HepG2 (cell line): ENCODE measurements around the gene JPH3. TPM values are rescaled to one million over a fixed set of nuclear protein-coding genes. Genes with fewer than 3 reads are reported as not detected.

Experiments
- ATAC-seq: fragments of 200-7000 bp; cut with Tn5 transposase; 3 replicates; pipeline ENCODE4 v1.9.1; 2020; ENCODE audit warnings: mild to moderate bottlenecking, moderate library complexity
- BruUV-seq: library from RNA; stranded (reverse); fragments of 400-500 nt; replicated peaks from 2 replicates; lab custom pipeline; 2021; lab: Mats Ljungman, UMichigan
- CTCF ChIA-PET: fragments of 300-600 bp; formaldehyde crosslinking; extraction: SDS; loops from one replicate; lab custom pipeline; 2021; ENCODE audit warnings: low total read pairs, inconsistent platforms, low intra/inter-chr PET ratio; lab: Yijun Ruan, JAX
- POLR2A ChIA-PET: fragments of 350-600 bp; sonication (Branson Sonifier 250); formaldehyde crosslinking; loops from one replicate; lab custom pipeline; 2020; ENCODE audit warnings: antibody characterized with exemption, inconsistent platforms; lab: Yijun Ruan, JAX
- DNase-seq: peaks from one replicate; pipeline ENCODE4 v3.0.0-alpha.2; 2015; ENCODE audit warnings: low spot score
- FAIRE-seq: peaks from 3 replicates; lab custom pipeline; 2011; peaks lifted over from hg19 to GRCh38; lab: Jason Lieb, UNC
- H2AFZ ChIP-seq: one replicate; pipeline ENCODE4 v1.6.1; 2011; ENCODE audit warnings: low read length, inconsistent platforms
- H3K27ac ChIP-seq: fragments of 300-600 bp; 3 replicates; pipeline ENCODE4 v1.8.0; 2011; ENCODE audit warnings: mixed run types, mild to moderate bottlenecking, mixed read lengths, low read length, inconsistent platforms; ENCODE audit not compliant: insufficient read depth; ENCODE audit errors: extremely low read length
- H3K27me3 ChIP-seq, 2 experiments: fragments of 200-600 bp in 1 of 2; 2 replicates in 1 of 2; 3 replicates in 1 of 2; pipeline versions ENCODE4 v1.6.0 to v1.8.0; 2011; ENCODE audit warnings: low read length in 2 of 2, mild to moderate bottlenecking in 2 of 2, moderate library complexity in 2 of 2, inconsistent platforms in 1 of 2; ENCODE audit not compliant: insufficient read depth in 2 of 2, control insufficient read depth in 1 of 2
- H3K36me3 ChIP-seq, 2 experiments: fragments of 200-600 bp in 1 of 2; replicated peaks in 1 of 2; 2 replicates in 1 of 2; 3 replicates in 1 of 2; pipeline versions ENCODE4 v1.5.1 to v1.8.0; 2011; ENCODE audit warnings: low read length in 2 of 2, inconsistent platforms in 1 of 2; ENCODE audit not compliant: insufficient read depth in 2 of 2, control insufficient read depth in 1 of 2
- H3K4me1 ChIP-seq: 2 replicates; pipeline ENCODE4 v1.5.1; 2012; ENCODE audit warnings: low read length, inconsistent platforms; ENCODE audit not compliant: insufficient read depth
- H3K4me2 ChIP-seq: 2 replicates; pipeline ENCODE4 v1.6.0; 2011; ENCODE audit warnings: low read depth, low read length, inconsistent platforms
- H3K4me3 ChIP-seq, 3 experiments: fragments of 200-600 bp in 1 of 3; sonication (generic), shearing (Covaris generic) in 1 of 3; replicated peaks in 1 of 3; 2 replicates each; pipeline ENCODE4 v1.5.1; 2011 to 2016; ENCODE audit warnings: low read length in 3 of 3, inconsistent platforms in 2 of 3, low read depth in 2 of 3, mild to moderate bottlenecking in 2 of 3, control low read depth in 1 of 3, mixed read lengths in 1 of 3; ENCODE audit not compliant: insufficient read depth in 1 of 3
- H3K79me2 ChIP-seq: one replicate; pipeline ENCODE4 v1.6.1; 2011; ENCODE audit warnings: low read length, inconsistent platforms; ENCODE audit not compliant: insufficient read depth
- H3K9ac ChIP-seq: 2 replicates; pipeline ENCODE4 v1.6.0; 2011; ENCODE audit warnings: mild to moderate bottlenecking, low read depth, low read length, inconsistent platforms; ENCODE audit not compliant: insufficient read depth
- H3K9me3 ChIP-seq: 2 replicates; pipeline ENCODE4 v1.5.1; 2012; ENCODE audit warnings: mild to moderate bottlenecking, low read length
- H4K20me1 ChIP-seq: 2 replicates; pipeline ENCODE4 v1.6.0; 2011; ENCODE audit warnings: inconsistent platforms, mild to moderate bottlenecking, low read length, moderate library complexity; ENCODE audit not compliant: insufficient read depth
- ARID5B ChIP-seq: IDR thresholded peaks from 2 replicates; pipeline ENCODE4 v1.4.0; 2020; ENCODE audit warnings: mild to moderate bottlenecking, missing genetic modification reagents
- BCL6 ChIP-seq: IDR thresholded peaks from 2 replicates; pipeline ENCODE4 v1.6.1; 2016; ENCODE audit warnings: missing genetic modification reagents, missing compliant biosample characterization
- CCAR2 ChIP-seq: fragments of 200-400 bp; formaldehyde crosslinking; optimal IDR thresholded peaks from 2 replicates; pipeline ENCODE3; 2018; ENCODE audit warnings: low read depth, mild to moderate bottlenecking, low read length, moderate library complexity
- DBP ChIP-seq: sonication (generic); formaldehyde crosslinking; IDR thresholded peaks from 2 replicates; pipeline ENCODE4 v1.4.0; 2020; ENCODE audit warnings: missing genetic modification reagents; ENCODE audit errors: not compliant biosample characterization
- KLF11 ChIP-seq: IDR thresholded peaks from 2 replicates; pipeline ENCODE4 v1.6.1; 2016; ENCODE audit warnings: missing compliant biosample characterization
- PRDM10 ChIP-seq: sonication (generic); formaldehyde crosslinking; IDR thresholded peaks from 2 replicates; pipeline ENCODE4 v1.4.0; 2020; ENCODE audit warnings: low read depth, missing genetic modification reagents
- SNAPC5 ChIP-seq: sonication (generic); formaldehyde crosslinking; IDR thresholded peaks from 2 replicates; pipeline ENCODE4 v1.8.1; 2023; ENCODE audit warnings: mild to moderate bottlenecking, missing genetic modification reagents, borderline replicate concordance
- YY1 ChIP-seq: IDR thresholded peaks from 2 replicates; pipeline ENCODE4 v1.6.1; 2011; ENCODE audit warnings: low read length, low read depth, moderate library complexity, mild to moderate bottlenecking; ENCODE audit not compliant: insufficient read depth, insufficient replicate concordance
- ZBTB37 ChIP-seq: sonication (generic); formaldehyde crosslinking; IDR thresholded peaks from 2 replicates; pipeline ENCODE4 v1.4.0; 2020; ENCODE audit warnings: mild to moderate bottlenecking, missing genetic modification reagents
- ZMYM4 ChIP-seq: sonication (generic); formaldehyde crosslinking; IDR thresholded peaks from 2 replicates; pipeline ENCODE4 v1.8.1; 2023; ENCODE audit warnings: mild to moderate bottlenecking, missing genetic modification reagents
- ZNF235 ChIP-seq: sonication (generic); formaldehyde crosslinking; IDR thresholded peaks from 2 replicates; pipeline ENCODE4 v1.8.1; 2023; ENCODE audit warnings: mild to moderate bottlenecking, missing genetic modification reagents, borderline replicate concordance
- WGBS: methylation state at CpG from one replicate; pipeline ENCODE4 v1.1.6; 2017; ENCODE audit warnings: low lambda C conversion rate; 5-methylcytosine and 5-hydroxymethylcytosine counted together
- in situ Hi-C: cut with HindIII; loops from 2 replicates; pipeline ENCODE4 v1.10.0; 2017; ENCODE audit warnings: low pct_unique_long_range_greater_than_20kb; ENCODE audit not compliant: extremely low pct_ligation_motif_present
- intact Hi-C: fragments of 100-400 bp; cut with micrococcal nuclease; formaldehyde crosslinking; loops from one replicate; pipeline ENCODE4 v1.10.0; 2022; ENCODE audit not compliant: unreplicated experiment
- polyA plus RNA-seq, 8 experiments: library from polyadenylated mRNA; depleted of rRNA in 3 of 8; stranded (reverse) in 7 of 8; unstranded in 1 of 8; fragments of >200 nt; fragmentation: Illumina TruSeq in 4 of 8; extraction: Trizol in 4 of 8; gene quantifications; 2 replicates each; pipeline versions ENCODE4 v1.2.1 to v1.2.3, GENCODE V29; 2011 to 2016; ENCODE audit warnings: low read depth in 4 of 8, missing spikeins in 1 of 8, mixed read lengths in 1 of 8; ENCODE audit not compliant: insufficient read depth in 1 of 8
- total RNA-seq, 5 experiments: library from RNA; depleted of rRNA; stranded (reverse); fragments of >200 nt; fragmentation: Illumina TruSeq; extraction: Trizol; gene quantifications; 2 replicates each; pipeline ENCODE4 v1.2.3, GENCODE V29; 2016; ENCODE audit warnings: low read depth in 1 of 5

Gene JPH3
- total and polyA plus RNA-seq, 2 of the 13 experiments (the other 11 are each of a cell fraction or from before 2014, with no cell fraction given): not detected

- intact Hi-C loops: loop anchor here (10.0 kb wide), 1 partner anchor 57 kb away; the partner anchor contains the start of gene JPH3
- peak; percentile 69 for FAIRE-seq
- in situ Hi-C loops: no loop called here
- TF ChIP-seq DBP: peak; percentile 89
- TF ChIP-seq ZBTB37 (CRISPR knock-in tag): no peak
- TF ChIP-seq ZMYM4 (CRISPR knock-in tag): peak; percentile 24; the same call in 1 of the 2 replicates
- no peak for TF ChIP-seq YY1
- no peak for TF ChIP-seq ZNF235 (CRISPR knock-in tag)
- peak; percentile 23; the same call in 1 of the 2 replicates for TF ChIP-seq ARID5B (CRISPR knock-in tag)
- 0 out of 2 replicates have a peak, but pooled peaks have one; percentile 36 for TF ChIP-seq PRDM10
- no peak for TF ChIP-seq CCAR2
- TF ChIP-seq SNAPC5 (CRISPR knock-in tag): no peak
- peak; percentile 37; the same call in 1 of the 2 replicates for TF ChIP-seq BCL6 (CRISPR knock-in tag)
- TF ChIP-seq KLF11 (CRISPR knock-in tag): peak; percentile 89; the same call in 1 of the 2 replicates
These were observed 59.3 kb downstream of the JPH3 start for GRCh38 chr16:87661561-87661960.

More at GRCh38 chr16:87661561-87661960, 59.3 kb downstream of the JPH3 start:
- Histone ChIP-seq H3K9me3 (no peaks in the 10 kb centered on the region), H3K9ac (no peak overlapping the region), H3K4me2 (no peak overlapping the region), H3K4me1 (no peaks in the 10 kb centered on the region), H3K36me3 (no peaks in the 10 kb centered on the region), H2AFZ (no peak overlapping the region), H4K20me1 (peaks cover 3% of the 10 kb centered on the region; the same call in 1 of the 2 replicates), H3K27ac (no peak overlapping the region), H3K4me3 (no peak overlapping the region), H3K27me3 (peaks cover 14 to 84% of the 10 kb centered on the region in 2 experiments), H3K79me2 (no peaks in the 10 kb centered on the region)
- ChIA-PET CTCF (no interaction called here), POLR2A (no interaction called here)
- DNase-seq: peak; percentile 44
- BruUV-seq: no TSS peak
- 23% methylated on average over 9 of the region's 16 CpGs for WGBS
- ATAC-seq: peak; percentile 76
